HepG2 (cell line): Measurements from ENCODE around the gene APBB2.

Experiments
- CHD2 ChIP-seq: IDR thresholded peaks from 2 replicates; pipeline ENCODE4 v1.6.1; 2011; ENCODE audit warnings: low read depth, low read length, improper control_type of control experiment
- MYNN ChIP-seq: sonication (generic); formaldehyde crosslinking; IDR thresholded peaks from 2 replicates; pipeline ENCODE4 v1.4.0; 2020; ENCODE audit warnings: mild to moderate bottlenecking, low read depth, missing genetic modification reagents
- NR2F6 ChIP-seq, 2 experiments: IDR thresholded peaks; 2 replicates each; pipeline ENCODE4 v1.6.1; 2016; ENCODE audit warnings: antibody characterized with exemption in 1 of 2, mild to moderate bottlenecking in 1 of 2
- POLR2A ChIP-seq, 2 experiments: IDR thresholded peaks; 2 replicates each; pipeline ENCODE4 v1.6.1; 2011; ENCODE audit warnings: low read depth in 2 of 2, low read length in 2 of 2, mild to moderate bottlenecking in 1 of 2, moderate library complexity in 1 of 2; ENCODE audit not compliant: insufficient read depth in 1 of 2
- SIX1 ChIP-seq: sonication (generic); formaldehyde crosslinking; IDR thresholded peaks from 2 replicates; pipeline ENCODE4 v1.4.0; 2020; ENCODE audit warnings: missing genetic modification reagents, borderline replicate concordance
- SP1 ChIP-seq, 2 experiments: fragments of 450-650 bp in 1 of 2; sonication (generic) in 1 of 2; formaldehyde crosslinking in 1 of 2; IDR thresholded peaks; 2 replicates each; pipeline versions ENCODE4 v1.4.0 to v1.6.1; 2016 to 2020; ENCODE audit warnings: missing genetic modification reagents in 1 of 2
- ZNF44 ChIP-seq: sonication (generic); formaldehyde crosslinking; IDR thresholded peaks from 2 replicates; pipeline ENCODE4 v1.5.1; 2020; ENCODE audit warnings: mild to moderate bottlenecking, missing genetic modification reagents
- TF ChIP-seq, protein P1 (sequence below): IDR thresholded peaks from 2 replicates; pipeline ENCODE4 v1.6.1; 2012; ENCODE audit warnings: inconsistent platforms
- TF ChIP-seq, protein P2 (sequence below): sonication (generic); formaldehyde crosslinking; IDR thresholded peaks from 2 replicates; pipeline ENCODE4 v1.8.0; 2022; ENCODE audit warnings: mild to moderate bottlenecking, missing genetic modification reagents, moderate library complexity

DNA sequence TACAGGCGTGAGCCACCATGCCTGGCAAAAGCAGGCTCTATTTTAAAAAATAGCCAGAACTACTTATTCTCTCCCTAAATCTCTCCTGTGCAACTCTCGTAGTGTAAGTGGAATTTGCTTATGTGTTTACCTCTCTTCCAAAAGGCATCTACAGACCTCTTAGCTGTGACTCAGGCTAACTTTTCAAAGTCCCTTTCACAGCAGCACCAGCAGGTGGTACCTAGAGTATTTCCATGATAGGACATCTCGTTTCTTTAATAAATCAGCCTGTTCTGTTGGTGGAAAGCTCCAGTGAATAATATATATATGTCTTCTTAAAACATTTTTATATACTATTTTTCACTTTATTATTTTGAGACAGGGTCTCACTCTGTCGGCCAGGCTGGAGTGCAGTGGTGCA, 375.6 kb downstream of the APBB2 start:
- TF ChIP-seq ZNF44 (no peak), CHD2 (no peak), SIX1 (CRISPR knock-in tag) (no peak), MYNN (CRISPR knock-in tag) (no peak), SP1 (IDR thresholded peaks at IDR 0.05) (no peak), SP1 (CRISPR knock-in tag; IDR thresholded peaks at IDR 0.05) (no peak), POLR2A (IDR thresholded peaks at IDR 0.05; ENCODE audit: insufficient read depth in 1 of 2, low read depth in 2 of 2, low read length in 2 of 2) (no peak), NR2F6 (IDR thresholded peaks at IDR 0.05) (no peak), NR2F6 (CRISPR knock-in tag; IDR thresholded peaks at IDR 0.05) (no peak)
- TF ChIP-seq, protein P1, sequence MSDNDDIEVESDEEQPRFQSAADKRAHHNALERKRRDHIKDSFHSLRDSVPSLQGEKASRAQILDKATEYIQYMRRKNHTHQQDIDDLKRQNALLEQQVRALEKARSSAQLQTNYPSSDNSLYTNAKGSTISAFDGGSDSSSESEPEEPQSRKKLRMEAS, result no peak
- TF ChIP-seq, protein P2, sequence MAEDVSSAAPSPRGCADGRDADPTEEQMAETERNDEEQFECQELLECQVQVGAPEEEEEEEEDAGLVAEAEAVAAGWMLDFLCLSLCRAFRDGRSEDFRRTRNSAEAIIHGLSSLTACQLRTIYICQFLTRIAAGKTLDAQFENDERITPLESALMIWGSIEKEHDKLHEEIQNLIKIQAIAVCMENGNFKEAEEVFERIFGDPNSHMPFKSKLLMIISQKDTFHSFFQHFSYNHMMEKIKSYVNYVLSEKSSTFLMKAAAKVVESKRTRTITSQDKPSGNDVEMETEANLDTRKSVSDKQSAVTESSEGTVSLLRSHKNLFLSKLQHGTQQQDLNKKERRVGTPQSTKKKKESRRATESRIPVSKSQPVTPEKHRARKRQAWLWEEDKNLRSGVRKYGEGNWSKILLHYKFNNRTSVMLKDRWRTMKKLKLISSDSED (CRISPR knock-in tag), result no peak
